HepG2 (cell line): ENCODE results near the gene AIP. TPM values are rescaled to one million over a fixed set of nuclear protein-coding genes. Genes with fewer than 3 reads are reported as not detected.
A peak's percentile ranks its signal among the peaks of the same experiment; 100 is the strongest.

Source experiments
- ARNT2 ChIP-seq: sonication (generic); formaldehyde crosslinking; IDR thresholded peaks from 2 replicates; pipeline ENCODE4 v1.8.0; 2022; ENCODE audit warnings: mild to moderate bottlenecking, low read depth, missing genetic modification reagents, moderate library complexity
- ATF5 ChIP-seq: sonication (generic); formaldehyde crosslinking; IDR thresholded peaks from 2 replicates; pipeline ENCODE4 v1.4.0; 2020; ENCODE audit warnings: mild to moderate bottlenecking, low read depth, missing genetic modification reagents
- IRF9 ChIP-seq: sonication (generic); formaldehyde crosslinking; IDR thresholded peaks from 2 replicates; pipeline ENCODE4 v1.8.0; 2022; ENCODE audit warnings: missing genetic modification reagents, mild to moderate bottlenecking, borderline replicate concordance
- KDM2A ChIP-seq: sonication (generic); formaldehyde crosslinking; IDR thresholded peaks from 2 replicates; pipeline ENCODE4 v1.4.0; 2020; ENCODE audit warnings: low read depth, missing genetic modification reagents, borderline replicate concordance
- KLF13 ChIP-seq: sonication (generic); formaldehyde crosslinking; IDR thresholded peaks from 2 replicates; pipeline ENCODE4 v1.4.0; 2020; ENCODE audit warnings: mild to moderate bottlenecking, missing genetic modification reagents
- NBN ChIP-seq: fragments of 450-650 bp; conservative IDR thresholded peaks from 2 replicates; pipeline ENCODE4 v1.6.1; 2017
- POGZ ChIP-seq: sonication (generic); formaldehyde crosslinking; IDR thresholded peaks from 2 replicates; pipeline ENCODE4 v1.4.0; 2020; ENCODE audit warnings: mild to moderate bottlenecking, missing genetic modification reagents
- RFXAP ChIP-seq: sonication (generic); formaldehyde crosslinking; IDR thresholded peaks from 2 replicates; pipeline ENCODE4 v1.4.0; 2020; ENCODE audit warnings: missing genetic modification reagents, borderline replicate concordance
- TOE1 ChIP-seq: sonication (generic); formaldehyde crosslinking; IDR thresholded peaks from 2 replicates; pipeline ENCODE4 v1.4.0; 2020; ENCODE audit warnings: mild to moderate bottlenecking, missing genetic modification reagents
- ZIK1 ChIP-seq: sonication (generic); formaldehyde crosslinking; IDR thresholded peaks from 2 replicates; pipeline ENCODE4 v1.5.0; 2020; ENCODE audit warnings: mild to moderate bottlenecking, low read depth, missing genetic modification reagents, borderline replicate concordance
- ZNF362 ChIP-seq: sonication (generic); formaldehyde crosslinking; IDR thresholded peaks from 2 replicates; pipeline ENCODE4 v1.4.0; 2020; ENCODE audit warnings: missing genetic modification reagents, mild to moderate bottlenecking, borderline replicate concordance
- ZNF557 ChIP-seq: sonication (generic); formaldehyde crosslinking; IDR thresholded peaks from 2 replicates; pipeline ENCODE4 v1.4.0; 2020; ENCODE audit warnings: missing genetic modification reagents
- ZNF772 ChIP-seq: sonication (generic); formaldehyde crosslinking; IDR thresholded peaks from 2 replicates; pipeline ENCODE4 v1.5.0; 2020; ENCODE audit warnings: mild to moderate bottlenecking, missing genetic modification reagents
- polyA plus RNA-seq, 8 experiments: library from polyadenylated mRNA; depleted of rRNA in 3 of 8; stranded (reverse) in 7 of 8; unstranded in 1 of 8; fragments of >200 nt; fragmentation: Illumina TruSeq in 4 of 8; extraction: Trizol in 4 of 8; gene quantifications; 2 replicates each; pipeline versions ENCODE4 v1.2.1 to v1.2.3, GENCODE V29; 2011 to 2016; ENCODE audit warnings: low read depth in 4 of 8, missing spikeins in 1 of 8, mixed read lengths in 1 of 8; ENCODE audit not compliant: insufficient read depth in 1 of 8
- total RNA-seq, 5 experiments: library from RNA; depleted of rRNA; stranded (reverse); fragments of >200 nt; fragmentation: Illumina TruSeq; extraction: Trizol; gene quantifications; 2 replicates each; pipeline ENCODE4 v1.2.3, GENCODE V29; 2016; ENCODE audit warnings: low read depth in 1 of 5
- TF ChIP-seq, protein P1 (sequence below): sonication (generic); formaldehyde crosslinking; IDR thresholded peaks from 2 replicates; pipeline ENCODE4 v1.4.0; 2020; ENCODE audit warnings: missing genetic modification reagents
- TF ChIP-seq, protein P2 (sequence below): IDR thresholded peaks from 2 replicates; pipeline ENCODE4 v1.6.1; 2016; ENCODE audit warnings: control low read depth
- TF ChIP-seq, protein P3 (sequence below): sonication (generic); formaldehyde crosslinking; IDR thresholded peaks from 2 replicates; pipeline ENCODE4 v1.5.0; 2020; ENCODE audit warnings: mild to moderate bottlenecking, missing genetic modification reagents, borderline replicate concordance
- TF ChIP-seq, protein P4 (sequence below): sonication (generic); formaldehyde crosslinking; conservative IDR thresholded peaks from 2 replicates; pipeline ENCODE4 v1.5.0; 2020; ENCODE audit warnings: missing genetic modification reagents

Gene AIP
- total and polyA plus RNA-seq, 2 of the 13 experiments (the other 11 are each of a cell fraction or from before 2014, with no cell fraction given) = 51.8 to 110 TPM

DNA sequence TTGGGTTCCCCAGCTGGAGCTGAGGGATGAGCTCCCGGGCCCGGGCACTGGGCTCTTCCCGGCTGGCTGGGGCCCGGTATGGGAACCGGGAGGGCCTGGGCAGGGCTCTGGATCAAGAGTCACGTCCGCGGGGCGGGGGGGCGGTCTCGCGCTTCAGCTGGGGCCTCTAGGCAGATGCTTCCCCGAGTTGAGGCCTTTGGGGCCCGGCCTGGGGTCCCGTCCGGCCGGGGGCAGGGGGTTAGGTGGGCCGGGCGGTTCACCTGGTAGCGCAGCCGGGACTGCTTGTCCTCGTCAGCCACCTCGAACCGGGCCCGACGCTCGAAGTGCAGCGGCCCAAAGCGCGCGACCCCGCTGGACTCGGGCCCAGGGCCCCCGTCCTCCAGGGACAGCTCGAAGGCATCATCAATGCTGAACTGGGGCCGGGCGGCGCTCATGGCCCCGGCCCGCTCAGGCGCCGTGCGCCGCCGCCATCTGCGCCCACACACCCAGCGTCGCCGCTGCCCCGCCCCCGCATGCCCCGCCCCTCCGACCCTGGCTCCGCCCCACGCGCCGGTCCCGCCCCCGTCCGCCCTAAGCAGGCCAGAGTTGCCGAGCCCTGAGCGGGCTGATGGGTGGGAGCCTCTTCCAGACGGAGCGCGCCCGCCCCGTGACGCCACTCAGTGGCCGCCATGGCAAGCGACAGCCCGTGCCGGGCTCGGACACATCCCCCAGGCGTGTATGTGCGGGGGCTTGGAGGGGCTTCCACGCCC lies 13.9 kb upstream of the AIP start, which contains the start of gene TMEM134 (continued):
- TF ChIP-seq KDM2A (CRISPR knock-in tag) (peak; percentile 94), ZIK1 (CRISPR knock-in tag) (0 out of 2 replicates have a peak, but pooled peaks have one; percentile 30), ZNF557 (CRISPR knock-in tag) (peak; percentile 87; the same call in 1 of the 2 replicates), NBN (no peak), RFXAP (CRISPR knock-in tag) (0 out of 2 replicates have a peak, but pooled peaks have one; percentile 41), ZNF772 (CRISPR knock-in tag) (no peak; the same call in 1 of the 2 replicates), ARNT2 (CRISPR knock-in tag) (no peak; the same call in 1 of the 2 replicates), ATF5 (CRISPR knock-in tag) (no peak), TOE1 (no peak), POGZ (CRISPR knock-in tag) (peak; percentile 19; the same call in 1 of the 2 replicates), KLF13 (no peak), ZNF362 (no peak), IRF9 (CRISPR knock-in tag) (no peak; the same call in 1 of the 2 replicates)
- TF ChIP-seq, protein P1, sequence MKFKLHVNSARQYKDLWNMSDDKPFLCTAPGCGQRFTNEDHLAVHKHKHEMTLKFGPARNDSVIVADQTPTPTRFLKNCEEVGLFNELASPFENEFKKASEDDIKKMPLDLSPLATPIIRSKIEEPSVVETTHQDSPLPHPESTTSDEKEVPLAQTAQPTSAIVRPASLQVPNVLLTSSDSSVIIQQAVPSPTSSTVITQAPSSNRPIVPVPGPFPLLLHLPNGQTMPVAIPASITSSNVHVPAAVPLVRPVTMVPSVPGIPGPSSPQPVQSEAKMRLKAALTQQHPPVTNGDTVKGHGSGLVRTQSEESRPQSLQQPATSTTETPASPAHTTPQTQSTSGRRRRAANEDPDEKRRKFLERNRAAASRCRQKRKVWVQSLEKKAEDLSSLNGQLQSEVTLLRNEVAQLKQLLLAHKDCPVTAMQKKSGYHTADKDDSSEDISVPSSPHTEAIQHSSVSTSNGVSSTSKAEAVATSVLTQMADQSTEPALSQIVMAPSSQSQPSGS (CRISPR knock-in tag) = peak; percentile 49; the same call in 1 of the 2 replicates
- TF ChIP-seq, protein P2, sequence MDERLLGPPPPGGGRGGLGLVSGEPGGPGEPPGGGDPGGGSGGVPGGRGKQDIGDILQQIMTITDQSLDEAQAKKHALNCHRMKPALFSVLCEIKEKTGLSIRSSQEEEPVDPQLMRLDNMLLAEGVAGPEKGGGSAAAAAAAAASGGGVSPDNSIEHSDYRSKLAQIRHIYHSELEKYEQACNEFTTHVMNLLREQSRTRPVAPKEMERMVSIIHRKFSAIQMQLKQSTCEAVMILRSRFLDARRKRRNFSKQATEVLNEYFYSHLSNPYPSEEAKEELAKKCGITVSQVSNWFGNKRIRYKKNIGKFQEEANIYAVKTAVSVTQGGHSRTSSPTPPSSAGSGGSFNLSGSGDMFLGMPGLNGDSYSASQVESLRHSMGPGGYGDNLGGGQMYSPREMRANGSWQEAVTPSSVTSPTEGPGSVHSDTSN (CRISPR knock-in tag) = no peak
- TF ChIP-seq, protein P3, sequence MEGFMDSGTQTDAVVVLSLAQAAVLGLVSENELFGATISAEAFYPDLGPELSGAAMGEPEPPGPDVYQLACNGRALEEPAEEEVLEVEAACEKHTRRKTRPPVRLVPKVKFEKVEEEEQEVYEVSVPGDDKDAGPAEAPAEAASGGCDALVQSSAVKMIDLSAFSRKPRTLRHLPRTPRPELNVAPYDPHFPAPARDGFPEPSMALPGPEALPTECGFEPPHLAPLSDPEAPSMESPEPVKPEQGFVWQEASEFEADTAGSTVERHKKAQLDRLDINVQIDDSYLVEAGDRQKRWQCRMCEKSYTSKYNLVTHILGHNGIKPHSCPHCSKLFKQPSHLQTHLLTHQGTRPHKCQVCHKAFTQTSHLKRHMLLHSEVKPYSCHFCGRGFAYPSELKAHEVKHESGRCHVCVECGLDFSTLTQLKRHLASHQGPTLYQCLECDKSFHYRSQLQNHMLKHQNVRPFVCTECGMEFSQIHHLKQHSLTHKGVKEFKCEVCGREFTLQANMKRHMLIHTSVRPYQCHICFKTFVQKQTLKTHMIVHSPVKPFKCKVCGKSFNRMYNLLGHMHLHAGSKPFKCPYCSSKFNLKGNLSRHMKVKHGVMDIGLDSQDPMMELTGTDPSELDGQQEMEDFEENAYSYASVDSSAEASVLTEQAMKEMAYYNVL = peak; percentile 15; the same call in 1 of the 2 replicates
- TF ChIP-seq, protein P4, sequence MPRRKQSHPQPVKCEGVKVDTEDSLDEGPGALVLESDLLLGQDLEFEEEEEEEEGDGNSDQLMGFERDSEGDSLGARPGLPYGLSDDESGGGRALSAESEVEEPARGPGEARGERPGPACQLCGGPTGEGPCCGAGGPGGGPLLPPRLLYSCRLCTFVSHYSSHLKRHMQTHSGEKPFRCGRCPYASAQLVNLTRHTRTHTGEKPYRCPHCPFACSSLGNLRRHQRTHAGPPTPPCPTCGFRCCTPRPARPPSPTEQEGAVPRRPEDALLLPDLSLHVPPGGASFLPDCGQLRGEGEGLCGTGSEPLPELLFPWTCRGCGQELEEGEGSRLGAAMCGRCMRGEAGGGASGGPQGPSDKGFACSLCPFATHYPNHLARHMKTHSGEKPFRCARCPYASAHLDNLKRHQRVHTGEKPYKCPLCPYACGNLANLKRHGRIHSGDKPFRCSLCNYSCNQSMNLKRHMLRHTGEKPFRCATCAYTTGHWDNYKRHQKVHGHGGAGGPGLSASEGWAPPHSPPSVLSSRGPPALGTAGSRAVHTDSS (CRISPR knock-in tag) = no peak
